HEK293T (cell line): ENCODE results near the gene CORO2B.

Experiments used
- ARNT ChIP-seq: fragments of 450-650 bp; IDR thresholded peaks from 2 replicates; pipeline ENCODE4 v1.6.1; 2017; ENCODE audit warnings: mild to moderate bottlenecking
- BHLHE40 ChIP-seq: fragments of 450-650 bp; IDR thresholded peaks from 2 replicates; pipeline ENCODE4 v1.6.1; 2016; ENCODE audit warnings: mild to moderate bottlenecking, moderate library complexity, borderline replicate concordance
- CTBP1 ChIP-seq: fragments of 450-650 bp; IDR thresholded peaks from 2 replicates; pipeline ENCODE4 v1.6.1; 2016; ENCODE audit warnings: borderline replicate concordance
- ELF4 ChIP-seq: fragments of 450-650 bp; IDR thresholded peaks from 2 replicates; pipeline ENCODE4 v1.6.1; 2017; ENCODE audit warnings: antibody characterized with exemption
- FOXA1 ChIP-seq: fragments of 450-650 bp; IDR thresholded peaks from 2 replicates; pipeline ENCODE4 v1.6.1; 2016; ENCODE audit warnings: mild to moderate bottlenecking
- FOXK2 ChIP-seq: fragments of 450-650 bp; IDR thresholded peaks from 2 replicates; pipeline ENCODE4 v1.6.1; 2016; ENCODE audit warnings: mild to moderate bottlenecking
- FOXM1 ChIP-seq: fragments of 450-650 bp; IDR thresholded peaks from 2 replicates; pipeline ENCODE4 v1.6.1; 2017; ENCODE audit warnings: mild to moderate bottlenecking, borderline replicate concordance
- L3MBTL2 ChIP-seq: fragments of 450-650 bp; conservative IDR thresholded peaks from 2 replicates; pipeline ENCODE4 v1.6.1; 2016; ENCODE audit warnings: mild to moderate bottlenecking
- NFRKB ChIP-seq: fragments of 450-650 bp; IDR thresholded peaks from 2 replicates; pipeline ENCODE4 v1.6.1; 2016; ENCODE audit warnings: mild to moderate bottlenecking, moderate library complexity
- SP1 ChIP-seq: fragments of 450-650 bp; IDR thresholded peaks from 2 replicates; pipeline ENCODE4 v1.6.1; 2017
- SUZ12 ChIP-seq: fragments of 450-650 bp; IDR thresholded peaks from 2 replicates; pipeline ENCODE4 v1.6.1; 2016; ENCODE audit warnings: mild to moderate bottlenecking
- TARDBP ChIP-seq: fragments of 450-650 bp; IDR thresholded peaks from 2 replicates; pipeline ENCODE4 v1.6.1; 2016
- ZNF384 ChIP-seq: fragments of 450-650 bp; IDR thresholded peaks from 2 replicates; pipeline ENCODE4 v1.6.1; 2016
- TF ChIP-seq, protein P1 (sequence below): fragments of 450-650 bp; IDR thresholded peaks from 2 replicates; pipeline ENCODE4 v1.6.1; 2016

DNA sequence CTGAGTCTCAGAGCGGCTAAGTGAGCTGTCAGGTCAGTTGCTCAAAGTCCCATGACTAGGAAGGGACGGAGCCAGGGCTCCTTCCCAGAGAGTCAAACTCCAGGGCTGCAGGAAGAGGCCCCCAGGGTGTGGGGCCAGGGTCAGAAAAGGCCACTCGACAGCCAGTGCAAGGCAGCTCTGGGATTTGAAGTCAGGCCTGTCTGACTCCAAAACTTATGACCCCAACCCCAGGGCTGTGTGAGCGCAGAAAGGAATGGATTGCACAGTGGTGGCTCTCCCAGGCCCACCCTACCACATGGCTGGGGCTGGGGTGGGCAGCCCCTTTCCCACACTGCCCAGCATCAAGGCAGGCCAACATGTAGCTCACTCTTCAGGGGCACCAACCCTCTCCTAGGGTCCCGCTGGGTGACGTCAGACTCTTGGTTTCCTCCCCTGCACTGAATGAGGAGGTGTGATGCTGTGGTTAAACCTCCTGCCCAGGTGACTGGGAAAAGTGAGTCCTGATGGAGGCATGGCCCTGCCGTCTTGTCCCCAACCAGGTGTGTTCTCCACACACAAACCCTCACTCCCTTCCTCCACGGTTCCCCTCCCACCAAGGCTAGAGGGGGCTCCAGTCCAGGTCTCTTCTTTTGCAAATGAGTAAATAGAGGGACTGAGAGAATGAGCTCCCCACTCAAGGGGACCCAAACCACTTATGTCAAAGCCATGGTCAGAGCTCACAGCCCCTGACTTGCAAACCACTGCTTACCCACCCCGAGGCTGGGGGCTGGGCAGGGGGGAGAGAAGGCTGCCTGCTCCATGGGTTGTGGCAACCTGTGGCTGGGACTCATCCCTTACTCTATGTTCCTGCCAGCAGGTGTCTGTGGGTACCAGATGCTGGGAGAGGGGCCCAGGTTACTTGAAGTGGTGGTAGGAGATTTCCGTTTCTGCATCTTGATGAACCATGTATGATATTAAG is 23.8 kb upstream of the CORO2B start:
- TF ChIP-seq FOXM1 (no peak), BHLHE40 (no peak), FOXA1 (no peak), CTBP1 (no peak), SP1 (no peak), ARNT (no peak), SUZ12 (no peak), L3MBTL2 (no peak), TARDBP (no peak), FOXK2 (no peak), ZNF384 (no peak), NFRKB (no peak), ELF4 (no peak)
- TF ChIP-seq, protein P1, sequence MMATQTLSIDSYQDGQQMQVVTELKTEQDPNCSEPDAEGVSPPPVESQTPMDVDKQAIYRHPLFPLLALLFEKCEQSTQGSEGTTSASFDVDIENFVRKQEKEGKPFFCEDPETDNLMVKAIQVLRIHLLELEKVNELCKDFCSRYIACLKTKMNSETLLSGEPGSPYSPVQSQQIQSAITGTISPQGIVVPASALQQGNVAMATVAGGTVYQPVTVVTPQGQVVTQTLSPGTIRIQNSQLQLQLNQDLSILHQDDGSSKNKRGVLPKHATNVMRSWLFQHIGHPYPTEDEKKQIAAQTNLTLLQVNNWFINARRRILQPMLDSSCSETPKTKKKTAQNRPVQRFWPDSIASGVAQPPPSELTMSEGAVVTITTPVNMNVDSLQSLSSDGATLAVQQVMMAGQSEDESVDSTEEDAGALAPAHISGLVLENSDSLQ = no peak
